PC-9 (cell line): ENCODE data around the gene RPS24.

Experiments
- CTCF ChIP-seq: fragments of 200-600 bp; sonication (generic); conservative IDR thresholded peaks from 2 replicates; pipeline ENCODE4 v1.6.1; 2017; ENCODE audit warnings: mixed run types, antibody characterized with exemption, mild to moderate bottlenecking, moderate library complexity
- EZH2 ChIP-seq: fragments of 200-600 bp; sonication (generic); IDR thresholded peaks from 2 replicates; pipeline ENCODE4 v1.8.0; 2017; ENCODE audit warnings: antibody characterized with exemption, low read depth

DNA sequence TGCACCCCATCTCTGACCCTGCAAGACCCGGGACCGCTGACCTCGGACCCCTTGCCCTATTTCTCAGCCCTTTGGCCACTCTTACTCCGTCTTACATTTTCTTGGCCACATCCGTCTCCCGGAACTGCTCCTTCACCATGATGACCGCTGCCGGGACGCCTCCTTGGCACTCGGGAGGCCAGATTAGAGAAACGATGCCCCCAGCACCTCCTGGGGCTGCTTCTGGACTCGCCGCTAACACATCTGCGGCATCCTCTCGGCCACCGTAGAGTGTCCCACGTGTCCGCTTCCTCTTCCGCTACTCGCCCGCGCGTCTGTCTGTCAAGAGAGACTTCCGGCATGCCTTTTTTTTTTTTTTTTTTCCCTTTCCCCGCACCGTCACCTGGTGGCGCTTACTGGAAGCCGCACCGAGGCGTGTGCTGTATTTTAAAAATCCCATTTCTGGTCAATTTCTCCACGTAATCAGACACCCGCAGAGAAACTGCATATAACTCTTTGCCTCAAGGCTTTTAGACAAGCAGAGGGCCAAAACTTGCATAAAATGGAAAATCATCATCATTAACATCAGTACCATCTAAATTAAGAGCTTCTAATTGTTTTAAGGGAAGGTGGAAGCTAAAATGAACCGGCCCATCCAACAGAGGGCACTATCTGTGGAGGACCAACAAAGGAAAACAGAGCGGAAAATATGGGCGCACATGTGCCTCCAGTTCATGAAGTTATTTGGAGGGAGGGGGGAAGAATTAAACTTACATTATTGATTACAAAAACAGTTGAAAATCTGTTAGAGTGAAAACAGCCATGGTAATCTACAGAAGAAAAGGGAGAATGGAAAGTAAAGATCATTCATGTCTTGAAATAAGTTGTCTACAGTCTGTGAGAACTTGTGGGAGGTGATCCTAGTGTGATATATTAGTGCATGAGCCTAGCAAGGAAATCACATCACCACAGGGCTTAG is 4.1 kb upstream of the RPS24 start, which contains the start of gene POLR3A:
- TF ChIP-seq CTCF (peak; percentile 87), EZH2 (no peak)
